Measurements from ENCODE around the gene GPR101.

GPR101 gene

GRCh38 chrX:136999024-136999423, 34.8 kb downstream of the GPR101 start:
- no peak for TF ChIP-seq CTCF (conservative IDR thresholded peaks at IDR 0.05)
- no peak overlapping the region for H3K27ac ChIP-seq

Measured in VCaP (cell line).